Measurements from ENCODE around the gene STX8. TPM values are rescaled to one million over a fixed set of nuclear protein-coding genes. Genes with fewer than 3 reads are reported as not detected.
"Not testable (repeated sequence)": the region's sequence is repeated elsewhere in the genome, so short reads cannot be mapped to it uniquely, and the experiment has no call there.

The STX8 gene
- total and polyA plus RNA-seq, 8 donors = 51.9 to 63.4 (median 56.5) TPM

- no peaks in the 10 kb centered on the region for H3K36me3 ChIP-seq
- no peaks in the 10 kb centered on the region for H3K27me3 ChIP-seq
- intact Hi-C loops (cut with DNase I) = no loop called here
- no peak for DNase-seq
- no peak for TF ChIP-seq CTCF (IDR thresholded peaks at IDR 0.05)
- no peak for ATAC-seq
- H3K4me1 ChIP-seq = no peaks in the 10 kb centered on the region
- peaks cover 0 to 1% of the 10 kb centered on the region in 2 donors for H3K9me3 ChIP-seq
- H3K4me3 ChIP-seq = no peak overlapping the region
- H3K27ac ChIP-seq = no peak overlapping the region
These were observed 232.1 kb downstream of the STX8 start for GRCh38 chr17:9343516-9343915.

DNA sequence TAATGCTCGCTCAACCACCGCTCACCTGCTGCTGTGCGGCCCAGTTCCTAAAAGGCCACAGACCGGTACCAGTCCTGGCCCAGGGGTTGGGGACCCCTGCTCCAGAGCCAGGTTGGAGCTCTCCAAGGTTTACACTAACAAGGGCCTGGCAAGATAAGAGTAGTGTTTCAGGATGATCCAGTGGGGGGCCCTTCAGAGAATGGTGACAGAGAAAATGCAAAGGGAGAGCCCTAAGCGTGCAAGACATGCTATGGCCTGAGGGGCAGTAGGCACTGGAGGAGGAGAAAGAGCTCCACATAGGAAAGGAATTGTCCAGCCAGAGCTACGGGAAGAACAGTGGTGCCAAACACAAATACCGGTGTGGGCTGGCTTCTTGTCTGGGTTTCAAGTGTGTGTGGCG, 233.4 kb downstream of the STX8 start:
- no peak overlapping the region for H3K4me3 ChIP-seq
- no peak overlapping the region for H3K27ac ChIP-seq
- TF ChIP-seq CTCF (IDR thresholded peaks at IDR 0.05) = no peak
- H3K4me1 ChIP-seq = no peaks in the 10 kb centered on the region
- DNase-seq (no peak), ATAC-seq (no peak)
- H3K27me3 ChIP-seq = no peaks in the 10 kb centered on the region
- peaks cover 0 to 1% of the 10 kb centered on the region in 2 donors for H3K9me3 ChIP-seq
- H3K36me3 ChIP-seq = no peaks in the 10 kb centered on the region
- intact Hi-C loops (cut with DNase I) = no loop called here

DNA sequence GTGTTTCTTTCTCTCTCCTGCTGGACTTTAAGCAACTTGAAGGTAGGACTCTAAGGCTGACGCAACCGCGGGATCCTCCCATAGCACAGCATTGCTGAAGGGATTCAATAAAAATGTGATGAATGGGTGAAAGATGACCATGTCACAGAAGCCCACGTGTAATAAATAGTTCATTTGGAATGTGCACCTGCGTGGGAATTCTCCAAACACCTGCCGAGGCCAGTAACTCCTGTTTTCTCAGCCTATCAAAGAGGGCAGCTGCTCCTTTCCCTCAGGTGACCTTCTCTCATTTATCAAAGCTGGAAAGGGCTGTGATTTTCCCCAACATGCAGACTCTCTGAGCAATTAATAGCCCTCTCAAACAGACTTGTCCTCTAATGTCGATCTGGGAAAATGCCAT, 235.7 kb downstream of the STX8 start:
- TF ChIP-seq CTCF (IDR thresholded peaks at IDR 0.05) = no peak
- no peaks in the 10 kb centered on the region for H3K36me3 ChIP-seq
- H3K27ac ChIP-seq = no peak overlapping the region
- no peaks in the 10 kb centered on the region for H3K4me1 ChIP-seq
- DNase-seq = no peak
- H3K4me3 ChIP-seq = no peak overlapping the region
- H3K27me3 ChIP-seq = no peaks in the 10 kb centered on the region
- peaks cover 0 to 11% of the 10 kb centered on the region in 2 donors for H3K9me3 ChIP-seq
- no peak for ATAC-seq
- intact Hi-C loops (cut with DNase I) = no loop called here

DNA sequence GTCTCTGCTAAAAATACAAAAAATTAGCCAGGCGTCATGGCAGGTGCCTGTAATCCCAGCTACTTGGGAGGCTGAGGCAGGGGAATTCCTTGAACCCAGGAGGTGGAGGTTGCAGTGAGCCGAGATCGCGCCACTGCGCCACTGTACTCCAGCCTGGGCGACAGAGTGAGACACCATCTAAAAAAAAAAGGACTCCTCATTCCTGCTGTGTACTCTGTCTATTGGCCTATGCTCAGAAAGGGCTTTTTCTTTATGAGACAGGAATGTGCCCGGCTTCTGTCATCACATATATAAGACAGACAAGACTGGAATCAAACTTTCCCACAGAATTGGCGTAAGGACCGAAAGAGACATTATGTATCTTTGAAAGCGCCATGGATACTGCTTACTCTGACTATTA, 236.1 kb downstream of the STX8 start:
- H3K9me3 ChIP-seq = peaks cover 0 to 16% of the 10 kb centered on the region in 2 donors
- H3K27me3 ChIP-seq; intact Hi-C loops (cut with DNase I); H3K4me3 ChIP-seq; DNase-seq; H3K36me3 ChIP-seq; H3K4me1 ChIP-seq; H3K27ac ChIP-seq; ATAC-seq: not testable (repeated sequence)

DNA sequence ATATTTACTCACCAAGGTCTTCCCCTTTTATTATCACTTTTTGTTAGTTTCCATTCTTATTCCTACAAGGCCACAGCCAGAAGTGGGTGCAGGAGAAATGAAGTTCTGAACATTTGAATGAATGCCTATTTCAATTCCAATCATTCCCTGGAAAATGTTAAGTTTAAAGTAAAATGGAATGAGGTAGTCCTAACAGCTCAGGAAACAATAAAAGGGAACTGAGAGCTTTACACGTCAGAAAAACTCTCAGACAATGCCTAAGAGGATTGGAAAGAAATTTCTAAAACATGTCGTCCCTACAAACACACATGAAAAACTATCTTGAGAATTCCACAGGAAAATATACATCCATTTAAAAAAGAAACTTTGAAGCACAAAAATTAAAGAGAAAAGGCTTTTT, 238.8 kb downstream of the STX8 start:
- no peak for ATAC-seq

More for the DNA sequence above, 238.8 kb downstream of the STX8 start:
- Histone ChIP-seq H3K9me3 (peaks cover 0 to 19% of the 10 kb centered on the region in 2 donors), H3K27me3 (no peaks in the 10 kb centered on the region), H3K36me3 (no peaks in the 10 kb centered on the region), H3K27ac (no peak overlapping the region), H3K4me3 (no peak overlapping the region), H3K4me1 (no peaks in the 10 kb centered on the region)
- no peak for DNase-seq
- intact Hi-C loops (cut with DNase I) = no loop called here
- TF ChIP-seq CTCF (IDR thresholded peaks at IDR 0.05) = no peak

All from left lung (tissue), 10 donors.